ENCODE results near the gene TLK2. TPM values are rescaled to one million over a fixed set of nuclear protein-coding genes. Genes with fewer than 3 reads are reported as not detected.

Gene TLK2
- total RNA-seq, 1 donor from 2014 or later = 52.8 TPM

DNA sequence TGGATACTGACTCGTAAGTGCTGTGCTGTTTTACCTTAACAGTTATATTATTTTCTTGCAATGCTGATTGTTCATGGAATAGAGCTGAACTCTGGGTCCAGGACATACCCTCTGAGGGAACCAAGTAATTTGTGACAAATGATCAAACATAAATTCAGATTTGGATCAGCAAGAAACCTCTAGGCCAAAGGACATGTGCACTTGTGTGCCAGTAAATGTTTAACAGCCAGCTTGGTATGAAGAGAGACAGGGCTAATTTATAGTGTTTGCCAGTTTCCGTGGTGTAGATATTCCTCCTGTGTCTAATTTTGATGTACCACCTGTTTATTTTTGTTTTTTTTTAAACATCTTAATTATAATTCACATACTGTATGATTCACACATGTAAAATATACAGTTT lies 118.0 kb downstream of the TLK2 start:
- Mint-ChIP-seq H3K4me1 (no peaks in the 10 kb centered on the region), H3K27ac (ENCODE audit: unreplicated experiment) (no peak overlapping the region), H3K27me3 (ENCODE audit: low read depth) (no peaks in the 10 kb centered on the region), H3K9me3 (peaks cover 7% of the 10 kb centered on the region), H3K36me3 (ENCODE audit: low read depth) (peaks cover 41% of the 10 kb centered on the region), H3K4me3 (no peak overlapping the region)
- TF ChIP-seq, protein P1, sequence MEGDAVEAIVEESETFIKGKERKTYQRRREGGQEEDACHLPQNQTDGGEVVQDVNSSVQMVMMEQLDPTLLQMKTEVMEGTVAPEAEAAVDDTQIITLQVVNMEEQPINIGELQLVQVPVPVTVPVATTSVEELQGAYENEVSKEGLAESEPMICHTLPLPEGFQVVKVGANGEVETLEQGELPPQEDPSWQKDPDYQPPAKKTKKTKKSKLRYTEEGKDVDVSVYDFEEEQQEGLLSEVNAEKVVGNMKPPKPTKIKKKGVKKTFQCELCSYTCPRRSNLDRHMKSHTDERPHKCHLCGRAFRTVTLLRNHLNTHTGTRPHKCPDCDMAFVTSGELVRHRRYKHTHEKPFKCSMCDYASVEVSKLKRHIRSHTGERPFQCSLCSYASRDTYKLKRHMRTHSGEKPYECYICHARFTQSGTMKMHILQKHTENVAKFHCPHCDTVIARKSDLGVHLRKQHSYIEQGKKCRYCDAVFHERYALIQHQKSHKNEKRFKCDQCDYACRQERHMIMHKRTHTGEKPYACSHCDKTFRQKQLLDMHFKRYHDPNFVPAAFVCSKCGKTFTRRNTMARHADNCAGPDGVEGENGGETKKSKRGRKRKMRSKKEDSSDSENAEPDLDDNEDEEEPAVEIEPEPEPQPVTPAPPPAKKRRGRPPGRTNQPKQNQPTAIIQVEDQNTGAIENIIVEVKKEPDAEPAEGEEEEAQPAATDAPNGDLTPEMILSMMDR (conservative IDR thresholded peaks at IDR 0.05) = no peak
- DNase-seq (ENCODE audit: low read depth, low spot score) = no peak

DNA sequence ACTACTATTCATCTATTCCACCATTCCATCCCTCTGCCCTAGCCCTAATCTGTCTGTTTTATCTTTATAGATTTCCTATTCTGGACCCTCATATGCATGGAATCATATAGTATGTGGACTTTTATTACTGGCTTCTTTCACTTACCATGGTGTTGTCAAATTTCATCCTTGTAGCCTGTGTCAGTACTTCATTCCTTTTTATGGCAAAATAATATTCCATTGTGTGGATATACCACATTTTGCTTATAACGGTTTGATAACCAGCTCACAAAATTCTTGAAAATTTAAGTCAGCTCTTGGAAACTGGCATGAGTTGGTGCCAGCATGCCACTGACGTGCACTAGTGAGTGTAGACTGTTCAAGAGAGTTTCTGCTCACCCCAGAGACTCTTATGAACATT lies 118.5 kb downstream of the TLK2 start:
- no peaks in the 10 kb centered on the region for H3K4me1 Mint-ChIP-seq
- peaks cover 7% of the 10 kb centered on the region for H3K9me3 Mint-ChIP-seq
- no peak for DNase-seq (ENCODE audit: low read depth, low spot score)
- H3K27ac Mint-ChIP-seq (ENCODE audit: unreplicated experiment) = no peak overlapping the region
- peaks cover 41% of the 10 kb centered on the region for H3K36me3 Mint-ChIP-seq (ENCODE audit: low read depth)
- TF ChIP-seq, protein P1 (conservative IDR thresholded peaks at IDR 0.05) = no peak
- no peaks in the 10 kb centered on the region for H3K27me3 Mint-ChIP-seq (ENCODE audit: low read depth)
- no peak overlapping the region for H3K4me3 Mint-ChIP-seq

DNA sequence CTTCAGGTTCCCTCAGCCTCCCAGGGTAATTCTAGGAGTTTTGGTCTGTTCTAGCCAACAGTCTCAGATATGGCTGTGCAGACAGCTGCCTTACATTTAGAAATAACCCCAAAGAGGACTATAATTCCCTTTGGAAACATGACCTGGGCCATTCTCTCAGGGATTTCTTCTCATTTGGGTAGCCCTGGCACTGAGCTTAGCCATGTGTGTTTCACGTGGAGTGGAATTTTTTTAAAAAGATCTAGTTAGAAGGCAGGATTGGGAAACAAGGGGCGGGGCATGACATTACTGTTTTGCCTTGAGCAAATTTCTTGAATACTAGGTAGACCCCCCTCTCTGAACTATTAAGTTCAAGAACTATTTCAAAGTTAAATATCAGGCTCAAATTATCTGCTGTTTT lies 119.3 kb downstream of the TLK2 start:
- H3K4me1 Mint-ChIP-seq = no peaks in the 10 kb centered on the region
- no peaks in the 10 kb centered on the region for H3K27me3 Mint-ChIP-seq (ENCODE audit: low read depth)
- H3K4me3 Mint-ChIP-seq = no peak overlapping the region
- no peak for DNase-seq (ENCODE audit: low read depth, low spot score)
- H3K27ac Mint-ChIP-seq (ENCODE audit: unreplicated experiment) = no peak overlapping the region
- TF ChIP-seq, protein P1 (conservative IDR thresholded peaks at IDR 0.05) = no peak
- H3K36me3 Mint-ChIP-seq (ENCODE audit: low read depth) = peaks cover 42% of the 10 kb centered on the region
- peaks cover 7% of the 10 kb centered on the region for H3K9me3 Mint-ChIP-seq

GRCh38 chr17:62599964-62600657 lies 121.5 kb downstream of the TLK2 start:
- Mint-ChIP-seq H3K27me3 (ENCODE audit: low read depth) (no peaks in the 10 kb centered on the region), H3K9me3 (peaks cover 7% of the 10 kb centered on the region), H3K27ac (ENCODE audit: unreplicated experiment) (no peak overlapping the region), H3K36me3 (ENCODE audit: low read depth) (peaks cover 36% of the 10 kb centered on the region), H3K4me1 (no peaks in the 10 kb centered on the region), H3K4me3 (no peak overlapping the region)
- no peak for DNase-seq (ENCODE audit: low read depth, low spot score)
- TF ChIP-seq, protein P1 (conservative IDR thresholded peaks at IDR 0.05) = no peak

DNA sequence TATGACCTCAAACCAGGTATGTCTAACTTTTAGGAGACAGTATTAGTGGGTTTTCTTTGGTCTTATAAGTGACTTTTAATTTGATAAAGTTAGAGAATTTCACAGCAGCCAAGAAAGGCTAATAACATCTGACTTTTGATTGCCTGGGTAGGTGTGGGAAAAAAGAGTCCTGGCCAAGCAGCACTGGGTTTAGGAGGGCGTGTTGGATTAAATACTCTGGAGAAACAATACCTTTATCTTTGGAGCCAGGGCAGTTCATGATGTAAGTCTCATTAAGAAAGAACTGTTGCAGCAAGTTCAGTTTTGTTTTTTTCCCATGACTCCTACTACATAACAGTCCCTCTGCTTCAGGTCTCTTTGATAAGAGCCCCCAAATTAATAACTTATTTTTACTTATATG lies 122.2 kb downstream of the TLK2 start:
- Mint-ChIP-seq H3K27ac (ENCODE audit: unreplicated experiment) (no peak overlapping the region), H3K36me3 (ENCODE audit: low read depth) (peaks cover 31% of the 10 kb centered on the region)
- TF ChIP-seq, protein P1 (conservative IDR thresholded peaks at IDR 0.05) = no peak

More for the DNA sequence above, 122.2 kb downstream of the TLK2 start:
- H3K9me3 Mint-ChIP-seq = peaks cover 7% of the 10 kb centered on the region
- no peak overlapping the region for H3K4me3 Mint-ChIP-seq
- DNase-seq (ENCODE audit: low read depth, low spot score) = no peak
- H3K27me3 Mint-ChIP-seq (ENCODE audit: low read depth) = no peaks in the 10 kb centered on the region
- no peaks in the 10 kb centered on the region for H3K4me1 Mint-ChIP-seq

All from neural crest cell (in vitro differentiated cells).